PC-9 (cell line): Measurements from ENCODE around the gene FOXE1. TPM values are rescaled to one million over a fixed set of nuclear protein-coding genes. Genes with fewer than 3 reads are reported as not detected.

Experiments
- BruUV-seq: library from RNA; stranded (reverse); fragments of 400-500 nt; replicated peaks from 2 replicates; lab custom pipeline; 2021; lab: Mats Ljungman, UMichigan
- CTCF ChIA-PET: fragments of 300-600 bp; sonication (Branson Sonifier 250); formaldehyde crosslinking; loops from one replicate; lab custom pipeline; 2022; ENCODE audit warnings: antibody characterized with exemption; lab: Charles Lee
- POLR2A ChIA-PET: fragments of 300-600 bp; sonication (Branson Sonifier 250); formaldehyde crosslinking; loops from one replicate; lab custom pipeline; 2022; ENCODE audit warnings: antibody characterized with exemption; ENCODE audit not compliant: unreplicated experiment; lab: Charles Lee
- DNase-seq, 2 experiments: peaks; one replicate each; pipeline versions ENCODE4 v3.0.0 to v3.0.0-alpha.2; 2015 to 2022; ENCODE audit warnings: mixed read lengths in 1 of 2
- H2AFZ ChIP-seq: fragments of 200-600 bp; sonication (generic); 2 replicates; pipeline ENCODE4 v1.8.1; 2017; ENCODE audit warnings: antibody characterized with exemption
- H3F3A ChIP-seq: fragments of 200-600 bp; sonication (generic); 2 replicates; pipeline ENCODE4 v1.8.1; 2017; ENCODE audit warnings: antibody characterized with exemption, mild to moderate bottlenecking, low read depth; ENCODE audit not compliant: insufficient read depth
- H3K27ac ChIP-seq: fragments of 200-600 bp; sonication (generic); 2 replicates; pipeline ENCODE4 v1.6.1; 2016; ENCODE audit warnings: mixed run types
- H3K27me3 ChIP-seq: fragments of 200-600 bp; sonication (generic); 2 replicates; pipeline ENCODE4 v1.6.1; 2016; ENCODE audit warnings: low read depth, mixed run types; ENCODE audit not compliant: insufficient read depth
- H3K36me3 ChIP-seq: fragments of 200-600 bp; sonication (generic); 2 replicates; pipeline ENCODE4 v1.6.1; 2016; ENCODE audit warnings: low read depth, mixed run types
- H3K4me1 ChIP-seq: fragments of 200-600 bp; sonication (generic); replicated peaks from 2 replicates; pipeline ENCODE4 v1.6.1; 2016; ENCODE audit warnings: mixed run types; ENCODE audit not compliant: insufficient read depth
- H3K4me2 ChIP-seq: fragments of 200-600 bp; sonication (generic); 2 replicates; pipeline ENCODE4 v1.6.1; 2017; ENCODE audit warnings: mixed run types
- H3K4me3 ChIP-seq: fragments of 200-600 bp; sonication (generic); 2 replicates; pipeline ENCODE4 v1.6.1; 2016; ENCODE audit warnings: mixed run types
- H3K79me2 ChIP-seq: fragments of 200-600 bp; sonication (generic); 2 replicates; pipeline ENCODE4 v1.6.1; 2017; ENCODE audit warnings: low read depth, mixed run types
- H3K9me2 ChIP-seq: fragments of 200-600 bp; sonication (generic); 2 replicates; pipeline ENCODE4 v1.8.1; 2017; ENCODE audit warnings: mild to moderate bottlenecking; ENCODE audit not compliant: insufficient read depth
- H3K9me3 ChIP-seq: fragments of 200-600 bp; sonication (generic); 2 replicates; pipeline ENCODE4 v1.8.1; 2016; ENCODE audit warnings: low read depth; ENCODE audit not compliant: insufficient read depth
- H4K20me1 ChIP-seq: fragments of 200-600 bp; sonication (generic); 2 replicates; pipeline ENCODE4 v1.8.1; 2017; ENCODE audit not compliant: insufficient read depth
- CTCF ChIP-seq: fragments of 200-600 bp; sonication (generic); conservative IDR thresholded peaks from 2 replicates; pipeline ENCODE4 v1.6.1; 2017; ENCODE audit warnings: mixed run types, antibody characterized with exemption, mild to moderate bottlenecking, moderate library complexity
- EZH2 ChIP-seq: fragments of 200-600 bp; sonication (generic); IDR thresholded peaks from 2 replicates; pipeline ENCODE4 v1.8.0; 2017; ENCODE audit warnings: antibody characterized with exemption, low read depth
- intact Hi-C: fragments of 100-400 bp; cut with micrococcal nuclease; formaldehyde crosslinking; loops from one replicate; pipeline ENCODE4 v1.10.0; 2022; ENCODE audit not compliant: unreplicated experiment
- total RNA-seq: library from RNA; stranded (reverse); gene quantifications from 2 replicates; pipeline ENCODE4 v1.2.3, GENCODE V29; 2021

The FOXE1 gene
- total RNA-seq, 1 experiment from 2014 or later = 5.7 TPM

GRCh38 chr9:97864396-97864795, 11.4 kb downstream of the FOXE1 start:
- Histone ChIP-seq H3K27me3 (no peaks in the 10 kb centered on the region), H3K27ac (no peak overlapping the region), H3K9me3 (peaks cover 22% of the 10 kb centered on the region), H3K9me2 (no peaks in the 10 kb centered on the region), H3K36me3 (no peaks in the 10 kb centered on the region), H3K79me2 (no peaks in the 10 kb centered on the region), H3K4me2 (0 out of 2 replicates have a peak overlapping the region, but pooled peaks have one; percentile 1), H3K4me3 (no peak overlapping the region), H4K20me1 (no peaks in the 10 kb centered on the region), H3K4me1 (peaks cover 11% of the 10 kb centered on the region; the same call in 1 of the 2 replicates), H3F3A (peaks cover 10% of the 10 kb centered on the region; the same call in 1 of the 2 replicates), H2AFZ (no peak overlapping the region)
- ChIA-PET CTCF (no interaction called here), POLR2A (no interaction called here)
- TF ChIP-seq CTCF (no peak), EZH2 (no peak)
- intact Hi-C loops = no loop called here
- BruUV-seq = no TSS peak
- DNase-seq = peak in 1 of 2 experiments; percentile 68

GRCh38 chr9:97866300-97866699, 13.3 kb downstream of the FOXE1 start:
- TF ChIP-seq EZH2 (no peak), CTCF (no peak)
- H3K27ac ChIP-seq = no peak overlapping the region
- no peaks in the 10 kb centered on the region for H3K27me3 ChIP-seq
- ChIA-PET CTCF (no interaction called here), POLR2A (no interaction called here)
- peaks cover 11% of the 10 kb centered on the region; the same call in 1 of the 2 replicates for H3K4me1 ChIP-seq
- intact Hi-C loops = no loop called here
- H3K9me3 ChIP-seq = peaks cover 22% of the 10 kb centered on the region
- no peaks in the 10 kb centered on the region for H3K79me2 ChIP-seq
- H3K4me3 ChIP-seq = no peak overlapping the region
- no peak overlapping the region for H3K4me2 ChIP-seq
- H2AFZ ChIP-seq = no peak overlapping the region
- DNase-seq = no peak
- H3K36me3 ChIP-seq = no peaks in the 10 kb centered on the region
- H4K20me1 ChIP-seq = no peaks in the 10 kb centered on the region
- no TSS peak for BruUV-seq
- no peaks in the 10 kb centered on the region for H3K9me2 ChIP-seq
- peaks cover 10% of the 10 kb centered on the region; the same call in 1 of the 2 replicates for H3F3A ChIP-seq

DNA sequence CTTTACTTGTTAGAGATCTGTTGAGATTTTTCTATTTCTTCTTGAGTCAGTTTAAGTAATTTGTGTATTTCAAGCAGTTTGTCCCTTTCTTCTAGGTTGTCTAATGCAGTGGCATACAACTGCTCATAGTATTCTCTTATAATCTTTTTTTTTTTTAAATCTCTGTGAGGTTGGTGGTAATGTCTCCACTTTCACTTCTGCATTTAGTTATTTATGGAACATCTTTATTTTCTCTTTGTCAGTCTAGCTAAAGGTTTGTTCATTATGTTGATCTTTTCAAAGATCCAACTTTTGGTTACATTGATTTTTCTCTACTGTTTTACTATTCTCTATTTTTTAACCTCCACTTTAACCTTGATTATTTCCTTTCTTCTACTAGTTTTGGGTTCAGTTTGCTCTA, 13.8 kb downstream of the FOXE1 start:
- no peak for TF ChIP-seq EZH2
- TF ChIP-seq CTCF = no peak
- no peaks in the 10 kb centered on the region for H3K79me2 ChIP-seq
- H3K4me1 ChIP-seq = peaks cover 11% of the 10 kb centered on the region; the same call in 1 of the 2 replicates
- CTCF ChIA-PET = no interaction called here
- no peak for DNase-seq
- H3K4me2 ChIP-seq = no peak overlapping the region
- peaks cover 22% of the 10 kb centered on the region for H3K9me3 ChIP-seq
- no peaks in the 10 kb centered on the region for H3K36me3 ChIP-seq
- no TSS peak for BruUV-seq
- peaks cover 10% of the 10 kb centered on the region; the same call in 1 of the 2 replicates for H3F3A ChIP-seq
- H3K9me2 ChIP-seq = no peaks in the 10 kb centered on the region
- POLR2A ChIA-PET = no interaction called here
- H3K27me3 ChIP-seq = no peaks in the 10 kb centered on the region
- intact Hi-C loops = no loop called here
- no peak overlapping the region for H3K4me3 ChIP-seq
- H3K27ac ChIP-seq = no peak overlapping the region
- H4K20me1 ChIP-seq = no peaks in the 10 kb centered on the region
- no peak overlapping the region for H2AFZ ChIP-seq
